HL-60 (cell line): ENCODE measurements around the gene VWA7.
"Not testable (repeated sequence)": the region's sequence is repeated elsewhere in the genome, so short reads cannot be mapped to it uniquely, and the experiment has no call there.

Experiments
- CTCF ChIP-seq: IDR thresholded peaks from one replicate; pipeline ENCODE4 v1.5.1; 2011; ENCODE audit warnings: low read length, control low read depth, inconsistent platforms; ENCODE audit not compliant: insufficient read depth
- REST ChIP-seq: IDR thresholded peaks from 2 replicates; pipeline ENCODE4 v1.6.1; 2012; ENCODE audit warnings: low read depth; ENCODE audit not compliant: insufficient replicate concordance
- SPI1 ChIP-seq: IDR thresholded peaks from 2 replicates; pipeline ENCODE4 v1.6.1; 2012; ENCODE audit warnings: low read depth, mild to moderate bottlenecking, borderline replicate concordance

GRCh38 chr6:31817929-31818511, 40.9 kb upstream of the VWA7 start:
- not testable (repeated sequence) for TF ChIP-seq CTCF, SPI1, REST
